Naive B cell (primary cell): ENCODE measurements around the gene SLFN12. TPM values are rescaled to one million over a fixed set of nuclear protein-coding genes. Genes with fewer than 3 reads are reported as not detected.
A peak's percentile ranks its signal among the peaks of the same experiment; 100 is the strongest.

ENCODE experiments used
- ATAC-seq, 2 donors: fragments of 150-1000 bp; cut with Tn5 transposase; 2 replicates each; pipeline ENCODE4 v1.10.0; 2021; ENCODE audit warnings: low read depth in 2 of 2, mild to moderate bottlenecking in 2 of 2, moderate library complexity in 2 of 2
- DNase-seq: peaks from one replicate; pipeline ENCODE4 v3.0.0; 2022
- H3K27ac Mint-ChIP-seq, 6 donors: one replicate each; pipeline ENCODE4 v1.8.0; 2020 to 2022; ENCODE audit warnings: mild to moderate bottlenecking in 6 of 6, mixed read lengths in 6 of 6, moderate library complexity in 5 of 6, inconsistent platforms in 2 of 6
- H3K27me3 Mint-ChIP-seq, 3 donors: one replicate each; pipeline ENCODE4 v1.8.0; 2021 to 2022; ENCODE audit warnings: mixed read lengths in 3 of 3, mild to moderate bottlenecking in 1 of 3
- H3K36me3 Mint-ChIP-seq, 2 donors: one replicate each; pipeline ENCODE4 v1.8.0; 2020 to 2022; ENCODE audit warnings: mixed read lengths in 2 of 2, inconsistent platforms in 1 of 2, mild to moderate bottlenecking in 1 of 2
- H3K4me1 Mint-ChIP-seq, 3 donors: one replicate each; pipeline ENCODE4 v1.8.0; 2020 to 2022; ENCODE audit warnings: mixed read lengths in 3 of 3, inconsistent platforms in 1 of 3, mild to moderate bottlenecking in 1 of 3, moderate library complexity in 1 of 3
- H3K4me3 Mint-ChIP-seq, 8 donors: one replicate each; pipeline ENCODE4 v1.8.0; 2020 to 2022; ENCODE audit warnings: mild to moderate bottlenecking in 8 of 8, mixed read lengths in 8 of 8, moderate library complexity in 8 of 8, inconsistent platforms in 2 of 8
- H3K9me3 Mint-ChIP-seq, 7 donors: one replicate each; pipeline ENCODE4 v1.8.0; 2020 to 2022; ENCODE audit warnings: mixed read lengths in 7 of 7, mild to moderate bottlenecking in 5 of 7, inconsistent platforms in 2 of 7, moderate library complexity in 1 of 7
- polyA plus RNA-seq, 6 donors: library from polyadenylated mRNA; unstranded; fragments of 300-500 nt; fragmentation: Illumina TruSeq; gene quantifications; one replicate each; pipeline ENCODE4 v1.2.3, GENCODE V29; 2021; ENCODE audit warnings: low read depth in 6 of 6

Gene SLFN12
- polyA plus RNA-seq, 6 donors from 2014 or later, result 1.6 to 4.9 (median 2.4) TPM; not detected in 1

DNA sequence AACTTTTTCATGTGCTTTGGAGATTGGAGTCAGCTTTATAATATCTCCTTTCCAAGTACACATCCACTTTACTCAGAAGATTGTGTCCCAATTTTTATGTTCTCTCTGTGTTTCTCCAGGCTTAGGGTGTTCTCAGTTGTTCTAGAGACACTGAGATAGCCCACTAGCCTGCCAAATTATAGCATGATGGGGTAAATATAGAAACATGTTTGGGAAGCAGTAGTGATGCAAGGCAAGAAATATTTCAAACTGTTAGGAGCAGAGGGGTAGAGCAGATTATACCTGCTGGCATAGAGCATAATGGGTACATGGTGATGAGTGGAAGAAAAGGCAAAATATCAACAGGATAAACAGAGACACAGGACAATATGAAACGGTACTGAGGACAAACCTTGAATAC lies 71.3 kb downstream of the SLFN12 start:
- DNase-seq (no peak), ATAC-seq (no peak)
- Mint-ChIP-seq H3K27me3 (no peaks in the 10 kb centered on the region), H3K4me1 (peaks cover 6 to 16% (median 7%) of the 10 kb centered on the region in 3 donors), H3K27ac (peak overlapping the region in 1 of 6 donors; percentile 86), H3K9me3 (no peaks in the 10 kb centered on the region), H3K4me3 (no peak overlapping the region), H3K36me3 (peaks cover 18 to 27% of the 10 kb centered on the region in 2 donors)

Other genes with a start within 250 kb of the SLFN12 start
- not detected for gene SLC35G3, start 238.1 kb downstream of the SLFN12 start, polyA plus RNA-seq
- 10 to 100 TPM in 1 of 6 donors, 1 to 10 TPM in 5; 2.5 to 14.0 (median 3.9) TPM for gene SLFN5, start 189.4 kb downstream of the SLFN12 start, polyA plus RNA-seq
- 10 to 100 TPM in 1 of 6 donors, 1 to 10 TPM in 5; 5.8 to 11.0 (median 6.9) TPM for gene SLFN11, start 58.9 kb downstream of the SLFN12 start, polyA plus RNA-seq
- gene SLFN13, start 16.3 kb upstream of the SLFN12 start, polyA plus RNA-seq, result 1 to 10 TPM in 5 of 6 donors, under 1 TPM in 1; 0.54 to 5.6 (median 4.1) TPM
- under 1 TPM in 4 of 6 donors, not detected in 2; 0.09 to 0.23 (median 0.18) TPM for gene SLFN12L, start 105.2 kb upstream of the SLFN12 start, polyA plus RNA-seq
- gene SLFN14, start 128.3 kb upstream of the SLFN12 start, polyA plus RNA-seq, result under 1 TPM in 2 of 6 donors, not detected in 4; 0.09 to 0.36 TPM
- gene PEX12, start 146.1 kb upstream of the SLFN12 start, polyA plus RNA-seq, result 1 to 10 TPM; 1.6 to 2.6 (median 2.4) TPM
- 10 to 100 TPM; 34.1 to 52.1 (median 40.8) TPM for gene AP2B1, start 154.8 kb upstream of the SLFN12 start, polyA plus RNA-seq